ENCODE results near the gene CYBC1. TPM values are rescaled to one million over a fixed set of nuclear protein-coding genes. Genes with fewer than 3 reads are reported as not detected.

CYBC1 gene
- total RNA-seq, 1 experiment from 2014 or later = 95.4 TPM

- intact Hi-C loops (cut with micrococcal nuclease) = loop anchor here (10.0 kb wide), 2 partner anchors 139 to 381 kb away; partner anchors contain the start of genes DCXR and RAC3
- Histone ChIP-seq H3K27ac (ENCODE audit: low read depth, low read length) (no peak overlapping the region), H3K4me2 (ENCODE audit: low read length) (no peak overlapping the region), H3K36me3 (ENCODE audit: control insufficient read depth in 1 of 2, insufficient read depth in 2 of 2, low read length in 2 of 2) (peaks cover 0 to 3% of the 10 kb centered on the region in 2 experiments; a peak in 1 of 4 replicates), H3K9me2 (ENCODE audit: insufficient read depth) (no peaks in the 10 kb centered on the region), H3K4me3 (replicated peaks in 1 of 2; ENCODE audit: low read depth in 1 of 2, low read length in 2 of 2) (no peak overlapping the region), H3K79me2 (ENCODE audit: insufficient read depth, low read length) (no peaks in the 10 kb centered on the region; the same call in 1 of the 2 replicates), H3K9ac (ENCODE audit: low read length) (no peak overlapping the region), H2AFZ (ENCODE audit: low read depth, low read length, poor library complexity, severe bottlenecking) (no peak overlapping the region), H3K27me3 (ENCODE audit: insufficient read depth, low read length) (no peaks in the 10 kb centered on the region), H4K20me1 (ENCODE audit: insufficient read depth) (peaks cover 6% of the 10 kb centered on the region; the same call in 1 of the 2 replicates), H3K4me1 (ENCODE audit: control insufficient read depth in 1 of 2, insufficient read depth in 2 of 2, low read length in 2 of 2) (peaks cover 7 to 23% of the 10 kb centered on the region in 2 experiments), H3K9me3 (ENCODE audit: control insufficient read depth in 1 of 2, insufficient read depth in 1 of 2, low read depth in 1 of 2, low read length in 2 of 2) (no peaks in the 10 kb centered on the region)
- CTCF ChIA-PET = no interaction called here
- RAD21 ChIA-PET (ENCODE audit: low non-redundant PET in 1 of 2, low total read pairs in 2 of 2, uncharacterized antibody in 2 of 2, unreplicated experiment in 2 of 2) = interaction anchor here in 1 of 2 experiments (0.6 kb wide), 1 partner anchor 72 kb away, joined by 4 read pairs; no protein-coding TSS in a partner anchor
- TF ChIP-seq SP1 (IDR thresholded peaks at IDR 0.05; ENCODE audit: low read depth) = no peak
- no peak for TF ChIP-seq TCF7L2 (IDR thresholded peaks at IDR 0.05; ENCODE audit: borderline replicate concordance, extremely low read depth, insufficient read depth, insufficient read length)
- no peak for TF ChIP-seq ZNF274 (IDR thresholded peaks at IDR 0.05; ENCODE audit: low read depth, low read length)
- no peak for TF ChIP-seq EZH2phosphoT487 (IDR thresholded peaks at IDR 0.05; ENCODE audit: borderline replicate concordance)
- no peak for TF ChIP-seq REST (IDR thresholded peaks at IDR 0.05; ENCODE audit: low read depth)
- no peak for TF ChIP-seq YY1 (IDR thresholded peaks at IDR 0.05; ENCODE audit: extremely low read depth, insufficient replicate concordance, low read depth, low read length)
- TF ChIP-seq ZBTB33 (IDR thresholded peaks at IDR 0.05; ENCODE audit: extremely low read depth, insufficient replicate concordance, low read length) = no peak
- TF ChIP-seq POLR2A (IDR thresholded peaks at IDR 0.05; ENCODE audit: borderline replicate concordance, extremely low read depth, insufficient read depth, insufficient read length) = no peak
- no peak for TF ChIP-seq SRF (IDR thresholded peaks at IDR 0.05; ENCODE audit: low read depth)
- no peak for TF ChIP-seq ELF1 (IDR thresholded peaks at IDR 0.05; ENCODE audit: borderline replicate concordance, low read depth)
- no peak for TF ChIP-seq EZH2 (IDR thresholded peaks at IDR 0.05)
- TF ChIP-seq POLR2AphosphoS5 (IDR thresholded peaks at IDR 0.05; ENCODE audit: low read depth, low read length) = no peak
- TF ChIP-seq RAD21 (IDR thresholded peaks at IDR 0.05; ENCODE audit: low read depth) = no peak
- TF ChIP-seq SIN3A (IDR thresholded peaks at IDR 0.05; ENCODE audit: low read depth) = no peak
- no peak for TF ChIP-seq JUND (IDR thresholded peaks at IDR 0.05)
- TF ChIP-seq ZFX (IDR thresholded peaks at IDR 0.05) = no peak
- TF ChIP-seq CBX3 (IDR thresholded peaks at IDR 0.05; ENCODE audit: low read depth) = no peak
- no peak for DNase-seq (ENCODE audit: low read depth, low spot score)
- POLR2A ChIA-PET = no interaction called here
- no peak for ATAC-seq
- no TSS peak for BruUV-seq (replicated peaks)
Observed at GRCh38 chr17:82416264-82416663, 34.3 kb downstream of the CYBC1 start.

All from HCT116 (cell line).